MM.1S (cell line): ENCODE measurements around the gene HOXD1.
A peak's percentile ranks its signal among the peaks of the same experiment; 100 is the strongest.

Experiments
- DNase-seq: peaks from one replicate; pipeline ENCODE4 v3.0.0-alpha.2; 2015
- H2AFZ ChIP-seq: fragments of 300-600 bp; sonication (generic); 2 replicates; pipeline ENCODE4 v1.6.0; 2016; ENCODE audit warnings: antibody characterized with exemption, low read length
- H3F3A ChIP-seq: fragments of 300-600 bp; sonication (generic); 2 replicates; pipeline ENCODE4 v1.6.1; 2016; ENCODE audit warnings: mild to moderate bottlenecking, antibody characterized with exemption, low read length, moderate library complexity, mixed read lengths; ENCODE audit not compliant: insufficient read depth
- H3K27ac ChIP-seq: fragments of 300-600 bp; sonication (generic); 2 replicates; pipeline ENCODE4 v1.5.1; 2016; ENCODE audit warnings: mild to moderate bottlenecking, low read length
- H3K27me3 ChIP-seq: fragments of 300-600 bp; sonication (generic); replicated peaks from 2 replicates; pipeline ENCODE4 v1.6.0; 2016; ENCODE audit warnings: low read length; ENCODE audit not compliant: insufficient read depth
- H3K36me3 ChIP-seq: fragments of 300-600 bp; sonication (generic); replicated peaks from 2 replicates; pipeline ENCODE4 v1.6.1; 2016; ENCODE audit warnings: mild to moderate bottlenecking, low read length, mixed read lengths; ENCODE audit not compliant: insufficient read depth
- H3K4me1 ChIP-seq: fragments of 300-600 bp; sonication (generic); 2 replicates; pipeline ENCODE4 v1.6.1; 2016; ENCODE audit warnings: low read length, mixed read lengths
- H3K4me2 ChIP-seq: fragments of 300-600 bp; sonication (generic); 2 replicates; pipeline ENCODE4 v1.6.0; 2016; ENCODE audit warnings: low read depth, low read length
- H3K4me3 ChIP-seq: fragments of 300-600 bp; sonication (generic); 2 replicates; pipeline ENCODE4 v1.5.1; 2016; ENCODE audit warnings: low read length, mixed read lengths
- H3K79me2 ChIP-seq: fragments of 300-600 bp; sonication (generic); 2 replicates; pipeline ENCODE4 v1.6.1; 2016; ENCODE audit warnings: mixed run types, low read length, mixed read lengths
- H3K9ac ChIP-seq: fragments of 300-600 bp; sonication (generic); 2 replicates; pipeline ENCODE4 v1.6.1; 2016; ENCODE audit warnings: low read length, mixed read lengths
- H3K9me2 ChIP-seq: fragments of 300-600 bp; sonication (generic); replicated peaks from 2 replicates; pipeline ENCODE4 v1.6.1; 2016; ENCODE audit warnings: mild to moderate bottlenecking, low read length, mixed read lengths; ENCODE audit not compliant: insufficient read depth
- H3K9me3 ChIP-seq: fragments of 300-600 bp; sonication (generic); replicated peaks from 2 replicates; pipeline ENCODE4 v1.6.1; 2016; ENCODE audit warnings: mild to moderate bottlenecking, low read length, mixed read lengths; ENCODE audit not compliant: insufficient read depth
- H4K20me1 ChIP-seq: fragments of 300-600 bp; sonication (generic); 2 replicates; pipeline ENCODE4 v1.6.1; 2016; ENCODE audit warnings: mild to moderate bottlenecking, low read length, moderate library complexity, mixed read lengths; ENCODE audit not compliant: insufficient read depth
- EZH2 ChIP-seq: fragments of 300-600 bp; sonication (generic); optimal IDR thresholded peaks from 2 replicates; pipeline ENCODE3; 2017; ENCODE audit warnings: low read depth, mild to moderate bottlenecking, antibody characterized with exemption, low read length, mixed read lengths
- EZH2phosphoT487 ChIP-seq: fragments of 300-600 bp; sonication (generic); IDR thresholded peaks from 2 replicates; pipeline ENCODE4 v1.6.1; 2018; ENCODE audit warnings: antibody characterized with exemption, low read length
- TF ChIP-seq, protein P1 (sequence below): fragments of 300-600 bp; sonication (generic); IDR thresholded peaks from 2 replicates; pipeline ENCODE4 v1.5.1; 2016; ENCODE audit warnings: antibody characterized with exemption, low read length, mixed read lengths

The HOXD1 gene

DNA sequence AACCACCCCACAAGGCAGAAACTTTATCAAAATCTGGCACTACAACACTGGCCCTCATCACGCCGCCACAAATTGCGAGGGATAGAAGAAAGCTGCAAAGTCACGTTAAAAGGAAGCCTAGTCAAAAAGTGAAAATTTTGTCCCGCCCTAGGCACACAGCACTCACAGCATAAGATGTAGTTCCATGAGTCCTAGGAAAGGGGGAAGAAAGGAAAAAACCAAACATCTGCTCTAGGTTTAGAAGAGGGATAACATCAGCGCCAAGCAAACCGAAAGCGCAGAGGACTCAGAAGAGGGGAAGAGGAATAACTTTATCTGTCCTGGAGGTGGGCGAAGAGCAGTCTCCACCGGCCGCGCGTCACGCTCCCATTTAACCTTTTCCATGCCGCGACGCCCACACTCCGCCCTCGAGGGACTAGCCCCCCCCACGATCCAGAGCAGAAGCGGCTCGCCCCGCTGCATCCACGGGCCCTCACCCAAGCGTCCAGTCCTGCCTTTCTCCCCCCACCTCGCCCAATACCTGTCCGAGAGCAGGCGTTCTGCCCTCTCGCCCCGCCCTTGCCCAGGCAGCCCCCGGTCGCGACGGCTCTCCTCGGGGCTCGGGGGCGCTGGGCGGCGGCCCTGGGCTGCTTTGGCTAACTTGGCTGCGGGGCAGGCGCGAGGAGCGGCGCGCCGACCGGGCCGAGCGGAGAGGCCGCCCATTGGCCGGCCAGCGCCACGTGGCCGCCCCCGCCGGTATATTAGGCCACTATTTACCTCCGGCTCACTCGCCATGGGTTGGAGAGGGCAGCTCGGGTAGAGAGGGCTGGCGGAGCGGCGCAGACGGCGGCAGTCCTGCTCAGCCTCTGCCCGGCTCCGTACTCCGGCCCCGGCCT lies at the start of gene HOXD1:
Gene HOXD1 (plus strand): TSS at position 770 of the 875 bp plus-strand sequence. CDS start 134 bp downstream, outside the sequence.
- no peak for TF ChIP-seq EZH2
- no peak for TF ChIP-seq EZH2phosphoT487
- peak; percentile 40 for DNase-seq
- Histone ChIP-seq H3K27me3 (no peaks in the 10 kb centered on the region), H3K9ac (no peak within 1 kb of the TSS), H2AFZ (peak within 1 kb of the TSS; percentile 83), H3K4me3 (peak within 1 kb of the TSS; percentile 73), H3K36me3 (no peaks in the 10 kb centered on the region), H4K20me1 (no peaks in the 10 kb centered on the region), H3K27ac (no peak within 1 kb of the TSS), H3K4me1 (no peaks in the 10 kb centered on the region), H3K9me2 (no peaks in the 10 kb centered on the region), H3F3A (no peaks in the 10 kb centered on the region), H3K9me3 (no peaks in the 10 kb centered on the region), H3K4me2 (peak within 1 kb of the TSS; percentile 73), H3K79me2 (no peaks in the 10 kb centered on the region)

DNA sequence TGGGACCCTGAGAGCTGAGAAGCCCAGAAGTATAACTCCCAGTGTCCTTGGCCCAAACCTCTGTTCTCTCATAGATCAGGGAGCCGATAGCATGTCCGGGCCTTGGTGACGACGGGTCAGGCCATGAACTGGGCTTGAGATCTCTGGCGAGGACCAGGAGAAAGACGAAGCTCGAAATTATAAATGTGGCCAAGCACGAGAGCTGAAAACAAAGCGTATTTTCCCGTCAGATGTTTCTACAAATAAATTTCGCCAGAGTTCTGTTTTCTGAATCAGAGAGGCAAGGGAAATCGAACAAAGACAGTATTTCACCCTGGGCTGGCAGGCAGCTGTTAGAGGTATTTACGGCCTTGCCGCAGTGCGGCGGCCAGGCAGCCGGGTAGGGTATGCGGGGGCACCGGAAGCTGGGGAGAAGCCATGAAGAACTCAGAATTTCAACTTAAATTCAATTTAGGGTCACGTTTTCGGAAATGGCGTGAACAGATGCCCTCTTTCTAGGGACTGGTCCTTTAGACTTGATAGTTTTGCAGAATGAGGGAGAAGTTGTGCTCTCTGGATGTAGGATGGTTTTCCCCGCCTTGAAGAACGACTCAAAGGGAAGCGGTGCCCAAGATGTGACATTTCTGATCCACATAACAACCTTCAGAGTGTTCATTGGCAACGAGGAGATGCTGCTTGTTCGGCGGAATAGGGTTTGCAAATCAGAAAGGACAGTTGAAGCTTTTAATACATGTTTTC lies 49.4 kb upstream of the HOXD1 start:
- H2AFZ ChIP-seq = no peak overlapping the region
- no peaks in the 10 kb centered on the region for H3K79me2 ChIP-seq

DNA sequence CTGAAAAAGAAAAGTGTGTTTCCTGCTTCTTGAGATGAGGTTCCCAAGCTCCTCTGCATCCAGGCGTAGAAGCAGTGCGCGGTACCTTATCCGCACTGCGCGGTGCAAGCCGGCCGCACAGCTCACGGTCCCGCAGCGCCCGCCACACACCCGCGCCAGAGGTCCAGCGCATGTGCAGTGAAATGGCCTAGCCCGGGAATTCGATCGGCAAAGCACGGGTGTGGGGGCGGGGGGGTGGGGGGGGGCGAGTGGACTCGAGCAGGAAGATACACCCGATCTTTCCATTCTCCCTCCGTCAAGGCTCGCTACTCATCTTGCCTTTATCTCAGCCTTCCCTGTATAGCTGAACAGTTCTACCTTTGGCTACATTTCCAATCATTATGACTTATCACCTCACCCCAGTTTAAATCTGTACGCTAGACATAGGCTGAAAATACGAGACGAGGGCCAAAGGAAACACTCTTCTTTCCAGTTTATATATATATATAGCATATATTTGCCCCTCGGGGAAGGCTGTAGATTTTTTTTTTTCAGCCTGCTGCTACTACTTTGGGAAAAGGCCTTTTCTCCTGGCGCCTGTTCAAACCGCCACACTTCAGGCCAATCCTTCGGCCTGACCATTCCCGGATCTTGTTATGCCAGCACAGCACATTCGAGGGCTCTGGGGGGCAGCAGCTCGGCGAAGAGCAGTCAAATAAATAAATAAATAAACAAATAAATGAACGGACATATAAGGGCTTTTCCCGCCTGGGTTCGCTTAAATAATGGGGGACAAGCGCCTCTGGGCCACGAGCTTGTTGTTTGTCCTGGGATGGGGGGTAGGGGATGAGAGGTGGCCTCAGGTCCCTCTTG lies 48.6 kb upstream of the HOXD1 start:
- peak overlapping the region; percentile 74 for H3K4me3 ChIP-seq
- no peaks in the 10 kb centered on the region for H3F3A ChIP-seq
- peak overlapping the region; percentile 88 for H2AFZ ChIP-seq
- H3K27me3 ChIP-seq = 0 out of 2 replicates have a peak, but pooled peaks cover 3% of the 10 kb centered on the region
- no peaks in the 10 kb centered on the region for H3K9me2 ChIP-seq
- H3K4me1 ChIP-seq = peaks cover 13% of the 10 kb centered on the region
- peak overlapping the region; percentile 52; the same call in 1 of the 2 replicates for H3K9ac ChIP-seq
- no peak overlapping the region for H3K27ac ChIP-seq
- no peaks in the 10 kb centered on the region for H3K36me3 ChIP-seq
- no peak for DNase-seq
- peak overlapping the region; percentile 57 for H3K4me2 ChIP-seq
- H4K20me1 ChIP-seq = no peaks in the 10 kb centered on the region
- H3K79me2 ChIP-seq = no peaks in the 10 kb centered on the region
- H3K9me3 ChIP-seq = no peaks in the 10 kb centered on the region
- no peak for TF ChIP-seq EZH2phosphoT487
- TF ChIP-seq EZH2 = no peak
- TF ChIP-seq, protein P1, sequence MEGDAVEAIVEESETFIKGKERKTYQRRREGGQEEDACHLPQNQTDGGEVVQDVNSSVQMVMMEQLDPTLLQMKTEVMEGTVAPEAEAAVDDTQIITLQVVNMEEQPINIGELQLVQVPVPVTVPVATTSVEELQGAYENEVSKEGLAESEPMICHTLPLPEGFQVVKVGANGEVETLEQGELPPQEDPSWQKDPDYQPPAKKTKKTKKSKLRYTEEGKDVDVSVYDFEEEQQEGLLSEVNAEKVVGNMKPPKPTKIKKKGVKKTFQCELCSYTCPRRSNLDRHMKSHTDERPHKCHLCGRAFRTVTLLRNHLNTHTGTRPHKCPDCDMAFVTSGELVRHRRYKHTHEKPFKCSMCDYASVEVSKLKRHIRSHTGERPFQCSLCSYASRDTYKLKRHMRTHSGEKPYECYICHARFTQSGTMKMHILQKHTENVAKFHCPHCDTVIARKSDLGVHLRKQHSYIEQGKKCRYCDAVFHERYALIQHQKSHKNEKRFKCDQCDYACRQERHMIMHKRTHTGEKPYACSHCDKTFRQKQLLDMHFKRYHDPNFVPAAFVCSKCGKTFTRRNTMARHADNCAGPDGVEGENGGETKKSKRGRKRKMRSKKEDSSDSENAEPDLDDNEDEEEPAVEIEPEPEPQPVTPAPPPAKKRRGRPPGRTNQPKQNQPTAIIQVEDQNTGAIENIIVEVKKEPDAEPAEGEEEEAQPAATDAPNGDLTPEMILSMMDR = no peak

More for the DNA sequence above, 49.4 kb upstream of the HOXD1 start:
- TF ChIP-seq, protein P1 = no peak
- TF ChIP-seq EZH2phosphoT487 (no peak), EZH2 (no peak)
- DNase-seq = no peak
- H3K36me3 ChIP-seq = no peaks in the 10 kb centered on the region
- no peaks in the 10 kb centered on the region for H4K20me1 ChIP-seq
- H3K27ac ChIP-seq = no peak overlapping the region
- no peaks in the 10 kb centered on the region for H3F3A ChIP-seq
- H3K4me1 ChIP-seq = peaks cover 13% of the 10 kb centered on the region
- no peaks in the 10 kb centered on the region for H3K9me2 ChIP-seq
- no peak overlapping the region for H3K4me3 ChIP-seq
- H3K4me2 ChIP-seq = no peak overlapping the region
- 0 out of 2 replicates have a peak, but pooled peaks cover 6% of the 10 kb centered on the region for H3K27me3 ChIP-seq
- no peaks in the 10 kb centered on the region for H3K9me3 ChIP-seq
- H3K9ac ChIP-seq = no peak overlapping the region
